ENCODE measurements around the gene GRM3. TPM values are rescaled to one million over a fixed set of nuclear protein-coding genes. Genes with fewer than 3 reads are reported as not detected.

GRM3 gene
- total RNA-seq, 1 experiment from 2014 or later = not detected

- DNase-seq (ENCODE audit: low spot score) = no peak
These were observed 49.0 kb downstream of the GRM3 start for GRCh38 chr7:86692755-86693154.

GRCh38 chr7:86706406-86706805 is 62.7 kb downstream of the GRM3 start:
- no peak for DNase-seq (ENCODE audit: low spot score)

- DNase-seq (ENCODE audit: low spot score) = peak; percentile 39
These were observed 64.4 kb downstream of the GRM3 start for GRCh38 chr7:86708031-86708680.

DNA sequence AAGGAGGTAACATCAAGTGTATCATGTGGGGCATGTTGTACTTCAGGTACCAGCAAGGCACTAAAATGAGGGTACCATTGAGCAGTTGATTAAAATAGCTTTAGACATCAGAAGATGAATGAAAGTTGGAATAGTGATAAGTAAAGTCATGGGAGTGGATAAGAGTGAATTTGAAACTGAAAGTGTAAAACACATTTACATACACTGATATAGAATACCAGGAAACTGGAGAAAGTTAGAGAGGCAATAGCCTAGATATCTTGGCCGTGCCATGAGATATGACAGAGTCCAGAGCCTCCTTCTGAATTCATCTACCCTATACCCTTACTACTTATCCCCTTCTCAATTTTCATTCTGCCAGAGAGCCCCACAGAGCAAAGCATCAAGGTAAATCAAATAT is 76.6 kb downstream of the GRM3 start:
- DNase-seq (ENCODE audit: low spot score) = no peak

DNA sequence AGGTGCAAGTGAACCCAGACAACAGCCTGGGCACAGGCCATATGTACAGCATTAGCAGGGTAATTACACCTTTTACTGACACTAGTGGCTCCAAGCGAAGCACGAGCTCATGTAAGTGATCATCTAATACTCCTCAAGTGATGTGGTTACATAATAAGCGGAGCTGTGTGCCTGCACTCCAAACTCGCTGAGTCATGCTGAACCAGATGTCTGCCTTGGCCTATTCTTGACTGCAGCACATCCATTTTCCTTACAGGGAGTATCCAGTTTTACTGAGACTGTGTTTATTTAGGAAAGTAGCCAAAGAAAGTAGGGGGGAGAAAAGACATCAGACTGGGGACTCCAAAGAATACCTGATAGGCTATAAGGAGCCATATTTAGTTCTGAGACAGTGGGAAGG is 90.1 kb downstream of the GRM3 start:
- DNase-seq (ENCODE audit: low spot score) = peak; percentile 91

GRCh38 chr7:86745013-86745745 is 101.5 kb downstream of the GRM3 start:
- DNase-seq (ENCODE audit: low spot score) = no peak

- no peak for DNase-seq (ENCODE audit: low spot score)
These were observed 104.0 kb downstream of the GRM3 start for GRCh38 chr7:86747698-86748097.

DNA sequence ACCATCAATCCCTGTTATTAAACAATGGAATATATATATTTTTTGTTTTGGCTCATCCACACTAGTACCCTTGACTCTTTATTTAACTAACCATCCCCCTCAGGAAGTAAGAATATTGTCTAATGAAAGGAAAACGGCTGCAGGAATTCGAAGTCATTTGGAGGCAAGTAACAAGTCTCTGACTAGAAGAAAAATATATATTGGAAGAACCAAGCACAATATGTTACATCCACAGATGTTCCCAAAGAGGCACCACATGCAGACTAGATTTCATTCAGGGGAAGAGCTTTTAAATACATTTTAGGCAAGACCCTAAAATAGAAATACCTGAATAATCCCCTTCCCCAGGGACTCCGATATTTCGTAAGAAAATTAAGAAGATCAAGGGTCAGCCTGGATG is 104.5 kb downstream of the GRM3 start:
- DNase-seq (ENCODE audit: low spot score) = no peak

DNA sequence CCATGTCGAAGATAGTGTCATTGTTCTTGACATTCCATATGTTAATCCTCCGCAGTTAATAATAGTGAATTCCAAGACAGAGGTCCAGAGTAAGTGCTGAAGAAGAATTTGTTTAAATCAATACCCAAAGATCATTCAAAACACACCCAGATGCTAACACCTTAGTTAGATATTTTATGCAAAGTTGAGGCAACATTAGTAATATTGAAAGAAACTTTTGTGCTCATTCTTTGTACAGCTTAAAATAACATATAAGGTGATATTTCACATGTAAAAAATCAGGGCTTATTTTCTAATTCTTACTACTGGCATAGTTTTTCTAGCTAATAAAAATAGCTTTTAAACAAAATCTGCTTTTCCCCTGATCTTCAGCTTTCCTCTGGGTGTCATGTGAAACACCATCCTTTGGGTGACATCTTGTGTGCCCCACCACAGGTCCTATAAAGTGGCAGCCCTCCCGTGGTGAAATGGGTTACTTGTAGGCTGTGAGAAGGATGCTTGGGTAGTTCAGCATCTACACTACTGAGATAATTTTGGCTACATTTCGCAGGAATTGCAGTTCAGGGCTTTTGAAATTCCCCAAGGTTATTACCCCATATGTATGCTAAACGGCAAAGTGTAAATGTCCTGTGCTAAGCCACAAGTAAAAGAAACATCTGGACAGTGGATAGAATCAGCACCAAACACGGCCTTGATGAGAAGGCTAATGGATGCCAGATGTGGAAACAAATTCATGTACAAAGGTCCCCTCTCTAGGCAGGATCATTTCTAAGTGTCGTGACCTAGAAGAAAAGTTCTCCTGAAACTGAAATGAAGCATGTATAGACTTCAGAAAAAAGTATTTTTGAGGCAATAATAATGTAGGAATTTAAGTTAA is 105.4 kb downstream of the GRM3 start:
- peak; percentile 20 for DNase-seq (ENCODE audit: low spot score)

DNA sequence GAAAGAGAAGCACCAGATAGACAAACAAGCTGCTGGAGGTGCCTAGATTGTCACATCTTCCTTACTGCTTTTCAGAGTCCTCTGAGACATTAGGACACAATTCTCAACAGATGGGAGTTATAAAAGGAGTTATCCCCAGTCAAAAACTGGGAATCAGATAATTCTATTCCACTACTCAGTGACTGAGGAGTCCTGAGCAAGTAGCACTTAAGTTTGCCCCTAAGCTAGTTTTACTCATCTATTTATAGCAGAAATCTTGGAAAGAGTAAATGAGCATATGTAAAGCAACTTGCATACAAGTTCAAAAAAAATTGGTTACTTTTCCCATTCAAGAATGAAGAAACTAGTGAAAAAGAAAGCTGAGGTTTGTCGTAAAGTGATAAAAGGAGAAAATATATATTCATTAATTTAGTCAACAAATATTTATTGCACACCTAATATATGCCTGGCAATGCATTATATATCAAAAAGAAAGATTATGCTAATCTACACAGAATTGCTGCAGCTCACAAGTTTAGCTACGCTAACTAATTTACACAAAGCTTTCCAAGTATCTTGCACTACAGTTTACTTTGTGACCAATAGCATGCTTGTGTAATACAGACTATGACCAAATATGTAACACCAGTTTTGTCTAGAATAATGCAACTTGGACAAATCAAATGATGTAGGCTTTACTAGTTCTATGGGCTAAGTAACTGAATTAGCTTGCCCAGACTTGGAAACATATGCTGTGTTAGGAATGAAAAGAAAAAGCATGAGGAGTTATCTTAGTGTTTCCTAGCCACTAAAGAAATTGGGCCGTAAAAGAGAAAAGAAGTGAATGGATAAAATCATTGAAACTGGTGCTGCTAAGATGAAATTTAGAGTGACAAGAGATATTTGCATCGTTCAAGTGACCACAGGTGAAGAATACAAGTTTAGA is 106.3 kb downstream of the GRM3 start:
- DNase-seq (ENCODE audit: low spot score) = no peak

DNA sequence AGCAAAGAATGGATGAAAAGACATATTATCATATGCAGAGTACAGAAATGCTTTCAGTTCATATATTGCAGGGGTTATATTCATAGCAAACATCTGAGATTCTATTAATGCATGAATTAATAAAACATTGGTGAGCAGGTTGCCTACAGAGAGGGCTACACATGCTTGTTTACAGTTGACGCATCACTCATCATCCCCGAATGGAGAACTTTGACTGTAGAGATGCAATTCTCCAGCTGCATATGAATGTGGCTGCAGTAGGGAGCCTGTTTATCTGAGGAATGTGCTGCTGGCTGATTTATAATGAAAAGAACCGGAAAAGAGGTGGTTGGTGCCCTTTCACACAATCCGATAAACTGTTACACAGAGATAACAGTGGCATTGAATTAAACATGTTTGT is 116.5 kb downstream of the GRM3 start:
- no peak for DNase-seq (ENCODE audit: low spot score)

GRCh38 chr7:86762129-86762528 is 118.4 kb downstream of the GRM3 start:
- no peak for DNase-seq (ENCODE audit: low spot score)

DNA sequence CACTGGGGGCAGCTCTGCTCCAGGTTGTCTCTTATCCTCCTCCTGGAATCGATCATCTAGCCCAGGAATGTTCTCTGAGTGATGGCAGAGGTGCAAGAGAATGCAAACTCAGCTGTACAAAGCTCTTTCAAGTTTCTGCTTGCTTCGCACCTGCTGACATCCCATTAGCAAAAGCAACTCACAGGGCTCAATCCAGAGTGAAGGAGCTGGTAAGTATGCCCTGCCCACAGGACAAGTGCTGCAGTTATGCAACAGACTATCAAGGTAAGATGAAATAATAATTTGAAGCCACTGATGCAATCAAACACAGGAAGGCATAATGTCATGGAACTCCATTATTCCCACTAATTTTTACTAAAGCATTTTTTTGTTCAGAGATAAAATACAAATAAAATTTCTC is 122.2 kb downstream of the GRM3 start:
- DNase-seq (ENCODE audit: low spot score) = no peak

DNA sequence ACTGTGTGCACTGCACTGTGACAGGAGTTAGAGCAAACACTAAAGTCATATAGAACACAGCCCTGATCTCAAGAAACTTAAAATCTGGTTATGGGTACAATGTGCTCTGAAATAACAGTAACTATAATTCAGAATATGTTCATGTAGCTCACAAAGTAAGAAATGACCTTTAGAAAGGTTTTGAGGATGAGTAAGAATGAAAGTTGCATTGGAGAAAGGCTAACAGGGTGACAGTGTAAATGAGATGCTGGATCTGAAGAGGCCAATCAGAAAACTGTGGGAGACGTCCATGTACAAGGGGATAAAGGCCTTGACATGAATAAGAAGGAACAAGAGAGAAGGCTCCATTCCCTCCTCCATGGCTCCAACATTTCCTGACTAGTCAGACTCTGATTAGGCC is 124.7 kb downstream of the GRM3 start:
- DNase-seq (ENCODE audit: low spot score) = no peak

DNA sequence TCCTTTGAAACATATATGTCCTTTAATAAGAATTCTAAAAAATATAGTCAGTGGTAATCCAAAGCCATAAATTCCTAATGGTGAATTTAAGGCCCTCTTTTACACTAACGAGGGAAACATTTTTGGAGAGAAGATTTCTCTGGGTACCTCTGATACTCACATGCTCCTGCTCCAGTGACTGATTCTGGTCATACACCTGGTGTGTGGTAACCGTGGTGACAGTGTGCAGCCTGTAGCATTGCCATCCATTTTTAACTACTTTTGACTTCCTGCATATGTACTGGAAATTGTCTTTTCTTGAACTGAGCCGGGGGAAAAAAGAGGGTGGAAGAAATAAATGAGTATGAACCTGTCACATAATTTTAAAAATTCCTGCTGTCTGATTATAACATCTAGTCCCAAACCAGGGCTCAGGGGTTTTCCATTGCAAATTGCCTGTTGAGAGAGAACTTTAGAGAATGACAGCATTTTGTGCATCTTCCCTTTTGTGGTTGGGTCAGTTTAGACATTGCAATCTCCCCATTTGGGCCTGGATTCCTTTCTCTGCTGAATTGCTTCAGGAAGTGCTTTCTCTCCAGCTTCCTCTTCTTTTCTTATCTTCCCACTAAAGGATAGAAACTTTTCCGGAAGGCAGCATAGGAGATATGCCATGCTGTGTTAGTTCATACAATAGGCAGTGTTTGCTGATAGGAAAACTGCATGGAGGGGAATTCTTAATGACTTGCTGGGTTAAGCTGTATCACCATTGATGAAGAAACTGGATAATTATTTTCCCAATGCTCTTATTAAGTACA is 125.5 kb downstream of the GRM3 start:
- DNase-seq (ENCODE audit: low spot score) = no peak

DNA sequence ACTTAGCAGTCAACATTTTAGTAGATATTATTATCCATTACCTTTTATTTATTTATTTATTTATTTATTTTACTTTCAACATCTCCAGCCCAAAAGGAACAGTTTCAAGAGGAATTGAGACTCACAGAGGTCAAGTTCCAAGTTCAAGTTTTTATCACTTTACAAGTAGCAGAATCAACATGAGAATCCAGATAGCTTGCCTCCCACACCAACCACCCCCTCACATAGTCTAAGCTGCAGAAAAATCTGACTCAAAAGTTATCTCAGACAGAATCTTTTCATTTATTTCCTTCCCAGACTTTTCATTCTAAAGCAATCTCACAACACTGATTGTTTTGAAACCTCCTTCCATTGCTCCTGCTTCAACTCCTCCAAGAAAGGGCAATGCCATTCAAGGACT is 129.6 kb downstream of the GRM3 start:
- no peak for DNase-seq (ENCODE audit: low spot score)

- DNase-seq (ENCODE audit: low spot score) = no peak
These were observed 131.5 kb downstream of the GRM3 start for GRCh38 chr7:86775203-86775602.

DNA sequence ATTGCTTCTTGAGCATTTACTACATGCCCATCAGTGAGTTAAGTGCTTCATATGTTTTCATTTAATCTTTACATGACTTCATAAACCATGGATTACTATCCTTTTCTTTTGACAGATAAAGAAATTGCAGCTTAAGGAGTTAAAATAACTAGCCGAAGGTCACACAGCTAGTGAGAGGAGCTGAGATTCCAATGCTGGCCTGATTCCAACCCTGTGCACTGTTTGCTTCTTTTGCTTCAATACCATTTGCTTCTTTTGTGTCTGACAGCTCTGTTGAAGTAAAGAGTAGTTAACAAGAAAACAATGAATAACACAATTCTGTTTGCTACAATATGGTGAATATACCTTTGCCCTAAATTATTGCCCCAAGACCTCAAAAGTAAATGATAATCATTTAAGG is 132.4 kb downstream of the GRM3 start:
- no peak for DNase-seq (ENCODE audit: low spot score)

GRCh38 chr7:86778271-86778670 is 134.6 kb downstream of the GRM3 start:
- DNase-seq (ENCODE audit: low spot score) = no peak

- no peak for DNase-seq (ENCODE audit: low spot score)
These were observed 141.1 kb downstream of the GRM3 start for GRCh38 chr7:86784765-86785164.

GRCh38 chr7:86785641-86786040 is 141.9 kb downstream of the GRM3 start:
- no peak for DNase-seq (ENCODE audit: low spot score)

Data from H4 (cell line).